ENCODE results near the gene NFASC. TPM values are rescaled to one million over a fixed set of nuclear protein-coding genes. Genes with fewer than 3 reads are reported as not detected.
A peak's percentile ranks its signal among the peaks of the same experiment; 100 is the strongest.

Gene NFASC
- total and polyA plus RNA-seq, 2 experiments from 2014 or later: 0.75 to 2.2 TPM

GRCh38 chr1:204994086-204994862 lies 123.6 kb downstream of the NFASC start:
- H3K4me3 ChIP-seq: no peak overlapping the region
- no peaks in the 10 kb centered on the region for H3K9me2 ChIP-seq (replicated peaks; ENCODE audit: insufficient read depth)
- H2AFZ ChIP-seq: no peak overlapping the region
- H3K4me2 ChIP-seq: no peak overlapping the region
- WGBS (ENCODE audit: low lambda C conversion rate, missing lambda C conversion rate): 92% methylated on average over 10 of the region's 10 CpGs
- no peaks in the 10 kb centered on the region for H3K9me3 ChIP-seq (ENCODE audit: low read depth)
- no peaks in the 10 kb centered on the region for H3K79me2 ChIP-seq
- H4K20me1 ChIP-seq (ENCODE audit: insufficient read depth, poor library complexity, severe bottlenecking): no peaks in the 10 kb centered on the region
- no peak for TF ChIP-seq EZH2phosphoT487 (IDR thresholded peaks at IDR 0.05; ENCODE audit: low read depth, severe bottlenecking, unreplicated experiment)
- TF ChIP-seq EZH2 (IDR thresholded peaks at IDR 0.05; ENCODE audit: borderline replicate concordance): no peak
- TF ChIP-seq, protein P1, sequence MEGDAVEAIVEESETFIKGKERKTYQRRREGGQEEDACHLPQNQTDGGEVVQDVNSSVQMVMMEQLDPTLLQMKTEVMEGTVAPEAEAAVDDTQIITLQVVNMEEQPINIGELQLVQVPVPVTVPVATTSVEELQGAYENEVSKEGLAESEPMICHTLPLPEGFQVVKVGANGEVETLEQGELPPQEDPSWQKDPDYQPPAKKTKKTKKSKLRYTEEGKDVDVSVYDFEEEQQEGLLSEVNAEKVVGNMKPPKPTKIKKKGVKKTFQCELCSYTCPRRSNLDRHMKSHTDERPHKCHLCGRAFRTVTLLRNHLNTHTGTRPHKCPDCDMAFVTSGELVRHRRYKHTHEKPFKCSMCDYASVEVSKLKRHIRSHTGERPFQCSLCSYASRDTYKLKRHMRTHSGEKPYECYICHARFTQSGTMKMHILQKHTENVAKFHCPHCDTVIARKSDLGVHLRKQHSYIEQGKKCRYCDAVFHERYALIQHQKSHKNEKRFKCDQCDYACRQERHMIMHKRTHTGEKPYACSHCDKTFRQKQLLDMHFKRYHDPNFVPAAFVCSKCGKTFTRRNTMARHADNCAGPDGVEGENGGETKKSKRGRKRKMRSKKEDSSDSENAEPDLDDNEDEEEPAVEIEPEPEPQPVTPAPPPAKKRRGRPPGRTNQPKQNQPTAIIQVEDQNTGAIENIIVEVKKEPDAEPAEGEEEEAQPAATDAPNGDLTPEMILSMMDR (IDR thresholded peaks at IDR 0.05; ENCODE audit: poor library complexity): no peak
- peaks cover 15% of the 10 kb centered on the region for H3K27me3 ChIP-seq
- no peak for DNase-seq (ENCODE audit: low spot score)
- H3K36me3 ChIP-seq (replicated peaks; ENCODE audit: insufficient read depth, low read depth): no peaks in the 10 kb centered on the region
- no peak overlapping the region for H3K27ac ChIP-seq
- peaks cover 26% of the 10 kb centered on the region for H3K4me1 ChIP-seq (ENCODE audit: insufficient read depth)

DNA sequence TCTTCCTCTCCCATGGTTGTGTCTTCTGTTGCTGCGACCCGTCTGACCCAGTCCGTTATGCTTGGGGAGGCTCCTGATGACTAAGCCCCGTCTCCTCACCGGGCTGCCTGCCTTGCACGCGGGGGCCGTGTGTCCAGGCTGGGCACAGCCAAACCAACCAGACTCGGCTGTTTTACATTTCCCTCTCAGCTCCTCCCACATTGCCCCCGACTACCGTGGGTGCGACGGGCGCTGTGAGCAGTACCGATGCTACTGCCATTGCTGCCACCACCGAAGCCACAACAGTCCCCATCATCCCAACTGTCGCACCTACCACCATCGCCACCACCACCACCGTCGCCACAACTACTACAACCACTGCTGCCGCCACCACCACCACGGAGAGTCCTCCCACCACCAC lies 126.3 kb downstream of the NFASC start:
- Histone ChIP-seq H3K9me3 (ENCODE audit: low read depth) (no peaks in the 10 kb centered on the region), H4K20me1 (ENCODE audit: insufficient read depth, poor library complexity, severe bottlenecking) (no peaks in the 10 kb centered on the region), H3K36me3 (replicated peaks; ENCODE audit: insufficient read depth, low read depth) (no peaks in the 10 kb centered on the region), H3K4me3 (no peak overlapping the region), H3K9me2 (replicated peaks; ENCODE audit: insufficient read depth) (no peaks in the 10 kb centered on the region), H3K4me2 (no peak overlapping the region), H3K79me2 (no peaks in the 10 kb centered on the region), H3K27me3 (no peaks in the 10 kb centered on the region), H3K27ac (peak overlapping the region; percentile 47), H3K4me1 (ENCODE audit: insufficient read depth) (peaks cover 26% of the 10 kb centered on the region), H2AFZ (no peak overlapping the region)
- TF ChIP-seq EZH2 (IDR thresholded peaks at IDR 0.05; ENCODE audit: borderline replicate concordance): no peak
- TF ChIP-seq EZH2phosphoT487 (IDR thresholded peaks at IDR 0.05; ENCODE audit: low read depth, severe bottlenecking, unreplicated experiment): no peak
- TF ChIP-seq, protein P1 (IDR thresholded peaks at IDR 0.05; ENCODE audit: poor library complexity): no peak
- WGBS (ENCODE audit: low lambda C conversion rate, missing lambda C conversion rate): 96% methylated on average over 17 of the region's 22 CpGs
- no peak for DNase-seq (ENCODE audit: low spot score)

GRCh38 chr1:204997591-204998355 lies 127.1 kb downstream of the NFASC start:
- 58% methylated on average over 16 of the region's 16 CpGs for WGBS (ENCODE audit: low lambda C conversion rate, missing lambda C conversion rate)
- H3K79me2 ChIP-seq: no peaks in the 10 kb centered on the region
- no peak overlapping the region for H2AFZ ChIP-seq
- H3K4me1 ChIP-seq (ENCODE audit: insufficient read depth): peaks cover 26% of the 10 kb centered on the region
- peak; percentile 33 for DNase-seq (ENCODE audit: low spot score)
- H3K36me3 ChIP-seq (replicated peaks; ENCODE audit: insufficient read depth, low read depth): no peaks in the 10 kb centered on the region
- TF ChIP-seq EZH2phosphoT487 (IDR thresholded peaks at IDR 0.05; ENCODE audit: low read depth, severe bottlenecking, unreplicated experiment) (no peak), EZH2 (IDR thresholded peaks at IDR 0.05; ENCODE audit: borderline replicate concordance) (no peak)
- TF ChIP-seq, protein P1 (IDR thresholded peaks at IDR 0.05; ENCODE audit: poor library complexity): no peak
- no peaks in the 10 kb centered on the region for H3K27me3 ChIP-seq
- peak overlapping the region; percentile 47 for H3K27ac ChIP-seq
- no peak overlapping the region for H3K4me3 ChIP-seq
- H3K4me2 ChIP-seq: no peak overlapping the region
- H4K20me1 ChIP-seq (ENCODE audit: insufficient read depth, poor library complexity, severe bottlenecking): no peaks in the 10 kb centered on the region
- H3K9me2 ChIP-seq (replicated peaks; ENCODE audit: insufficient read depth): no peaks in the 10 kb centered on the region
- H3K9me3 ChIP-seq (ENCODE audit: low read depth): no peaks in the 10 kb centered on the region

Data from hepatocyte (in vitro differentiated cells).